22Rv1 (cell line): ENCODE results near the gene KSR2.

Experiments used
- ZFX ChIP-seq: fragments of 450-650 bp; IDR thresholded peaks from 2 replicates; pipeline ENCODE4 v1.6.1; 2017; ENCODE audit warnings: antibody characterized with exemption, borderline replicate concordance
- TF ChIP-seq, protein P1 (sequence below): fragments of 450-650 bp; IDR thresholded peaks from 2 replicates; pipeline ENCODE4 v1.5.1; 2017; ENCODE audit warnings: mild to moderate bottlenecking

- TF ChIP-seq, protein P1, sequence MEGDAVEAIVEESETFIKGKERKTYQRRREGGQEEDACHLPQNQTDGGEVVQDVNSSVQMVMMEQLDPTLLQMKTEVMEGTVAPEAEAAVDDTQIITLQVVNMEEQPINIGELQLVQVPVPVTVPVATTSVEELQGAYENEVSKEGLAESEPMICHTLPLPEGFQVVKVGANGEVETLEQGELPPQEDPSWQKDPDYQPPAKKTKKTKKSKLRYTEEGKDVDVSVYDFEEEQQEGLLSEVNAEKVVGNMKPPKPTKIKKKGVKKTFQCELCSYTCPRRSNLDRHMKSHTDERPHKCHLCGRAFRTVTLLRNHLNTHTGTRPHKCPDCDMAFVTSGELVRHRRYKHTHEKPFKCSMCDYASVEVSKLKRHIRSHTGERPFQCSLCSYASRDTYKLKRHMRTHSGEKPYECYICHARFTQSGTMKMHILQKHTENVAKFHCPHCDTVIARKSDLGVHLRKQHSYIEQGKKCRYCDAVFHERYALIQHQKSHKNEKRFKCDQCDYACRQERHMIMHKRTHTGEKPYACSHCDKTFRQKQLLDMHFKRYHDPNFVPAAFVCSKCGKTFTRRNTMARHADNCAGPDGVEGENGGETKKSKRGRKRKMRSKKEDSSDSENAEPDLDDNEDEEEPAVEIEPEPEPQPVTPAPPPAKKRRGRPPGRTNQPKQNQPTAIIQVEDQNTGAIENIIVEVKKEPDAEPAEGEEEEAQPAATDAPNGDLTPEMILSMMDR = no peak
- TF ChIP-seq ZFX = no peak
Measured at GRCh38 chr12:117514016-117514415, 454.8 kb downstream of the KSR2 start.
